GM18861 (cell line): ENCODE data around the gene SALL1.

Experiments used
- ATAC-seq: cut with Tn5 transposase; IDR thresholded peaks from one replicate; pipeline ENCODE4 v1.9.1; 2021; ENCODE audit not compliant: unreplicated experiment

Gene SALL1

DNA sequence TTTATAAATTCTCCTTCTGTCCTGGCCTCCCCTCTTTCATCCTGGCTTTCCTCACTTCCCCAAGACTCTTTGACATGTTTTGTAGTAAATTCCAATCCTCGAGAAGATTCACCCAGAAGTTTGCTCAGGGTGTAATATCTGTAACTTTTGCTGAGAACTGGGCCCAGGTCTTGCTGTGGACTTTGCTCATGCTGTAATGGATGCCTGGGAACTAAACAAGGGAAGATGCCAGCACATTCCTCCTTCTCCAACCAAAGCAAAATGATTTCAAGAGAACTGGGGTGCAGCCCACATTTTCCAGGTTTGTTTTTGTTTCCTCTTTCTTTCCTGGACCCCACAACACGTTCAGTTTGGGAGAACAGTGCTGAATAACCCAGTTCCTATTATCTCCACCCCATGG, 6.6 kb upstream of the SALL1 start:
- no peak for ATAC-seq

DNA sequence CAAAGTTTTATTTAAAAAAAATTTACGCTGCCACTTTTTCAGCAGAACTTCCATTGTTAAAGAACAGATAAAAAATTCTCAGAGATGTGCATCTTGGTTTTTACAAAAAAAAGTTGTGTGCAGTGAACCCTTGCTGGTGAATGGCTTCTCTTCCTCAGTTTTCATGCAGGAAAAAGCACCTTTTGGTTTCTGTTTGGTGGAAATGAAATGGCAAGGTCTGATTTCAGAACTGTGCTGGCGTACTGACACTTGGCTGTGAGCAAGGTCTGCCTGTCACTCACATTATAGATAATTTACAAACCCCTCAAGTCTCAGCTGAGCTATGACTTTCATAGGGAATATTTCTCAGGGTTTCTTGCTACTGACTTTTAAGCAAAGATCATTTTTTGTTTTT, 5.7 kb upstream of the SALL1 start:
- no peak for ATAC-seq

GRCh38 chr16:51155820-51156806, 5.0 kb upstream of the SALL1 start:
- no peak for ATAC-seq

GRCh38 chr16:51155199-51155607, 4.1 kb upstream of the SALL1 start:
- no peak for ATAC-seq

- ATAC-seq, result no peak
These were observed 3.5 kb upstream of the SALL1 start for GRCh38 chr16:51154271-51155171.

DNA sequence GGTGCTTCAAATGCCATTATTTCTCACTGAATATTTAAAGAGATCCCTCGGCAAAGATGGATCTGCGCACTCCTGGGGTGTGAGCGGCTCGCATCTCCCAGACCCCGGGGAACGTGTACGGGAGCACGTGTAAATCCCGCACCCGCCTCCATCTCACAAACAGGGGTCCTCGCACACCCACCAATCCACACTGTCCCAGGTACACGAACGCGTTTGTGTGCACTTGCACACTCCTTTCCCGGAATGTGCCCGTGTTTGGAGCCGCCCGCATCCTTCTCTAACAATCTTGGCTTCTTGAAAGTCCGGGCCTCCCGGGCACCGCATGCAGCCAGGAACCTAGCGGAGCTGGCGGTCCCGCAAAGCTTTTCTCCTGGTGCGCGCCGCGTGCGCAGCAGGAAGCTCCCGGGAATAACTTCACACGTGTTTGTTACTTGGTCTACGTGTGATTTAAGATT, 2.5 kb upstream of the SALL1 start:
- no peak for ATAC-seq

DNA sequence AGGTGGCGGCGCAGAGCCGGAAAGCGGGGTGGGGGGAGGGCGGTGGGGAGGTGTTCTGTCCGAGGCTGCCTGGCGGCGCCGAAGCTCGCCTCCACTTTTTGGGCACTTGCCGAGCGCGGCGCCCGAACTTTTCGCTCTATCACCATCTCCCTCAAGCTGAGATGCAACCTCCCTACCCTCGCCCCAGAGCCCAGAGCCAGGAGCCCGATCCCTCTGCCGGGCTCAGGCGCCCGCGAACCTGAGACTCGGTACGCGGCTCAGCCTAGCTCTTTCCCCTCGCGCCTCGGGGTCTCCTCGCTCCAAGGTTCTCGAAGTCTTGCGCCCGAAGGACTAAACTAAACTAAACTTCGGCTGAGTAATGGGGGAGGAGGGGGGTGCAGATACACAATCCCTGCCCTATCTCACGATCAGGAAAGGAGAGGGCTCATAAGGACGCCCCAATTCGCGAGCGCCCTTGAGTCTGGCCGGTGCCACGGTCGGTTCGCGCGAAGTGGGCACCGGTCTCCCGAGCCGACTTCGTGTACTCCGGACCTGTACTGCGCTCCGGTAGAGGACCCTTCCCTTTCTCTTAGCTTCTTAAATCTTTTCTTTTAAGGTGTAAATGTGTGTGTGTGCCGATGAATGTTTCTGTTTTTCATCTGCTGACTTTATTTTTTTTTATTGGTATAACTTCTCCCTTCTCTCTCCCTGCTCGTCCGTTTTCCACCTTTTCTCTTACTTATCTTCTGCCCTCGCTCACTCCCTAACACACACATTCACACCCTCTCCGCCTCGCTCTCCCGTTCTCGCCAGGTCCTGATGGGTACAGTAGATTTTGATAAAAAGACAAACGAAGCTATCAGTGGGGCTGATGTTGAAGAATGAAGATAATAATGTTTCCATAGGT, 1.9 kb upstream of the SALL1 start:
- no peak for ATAC-seq

DNA sequence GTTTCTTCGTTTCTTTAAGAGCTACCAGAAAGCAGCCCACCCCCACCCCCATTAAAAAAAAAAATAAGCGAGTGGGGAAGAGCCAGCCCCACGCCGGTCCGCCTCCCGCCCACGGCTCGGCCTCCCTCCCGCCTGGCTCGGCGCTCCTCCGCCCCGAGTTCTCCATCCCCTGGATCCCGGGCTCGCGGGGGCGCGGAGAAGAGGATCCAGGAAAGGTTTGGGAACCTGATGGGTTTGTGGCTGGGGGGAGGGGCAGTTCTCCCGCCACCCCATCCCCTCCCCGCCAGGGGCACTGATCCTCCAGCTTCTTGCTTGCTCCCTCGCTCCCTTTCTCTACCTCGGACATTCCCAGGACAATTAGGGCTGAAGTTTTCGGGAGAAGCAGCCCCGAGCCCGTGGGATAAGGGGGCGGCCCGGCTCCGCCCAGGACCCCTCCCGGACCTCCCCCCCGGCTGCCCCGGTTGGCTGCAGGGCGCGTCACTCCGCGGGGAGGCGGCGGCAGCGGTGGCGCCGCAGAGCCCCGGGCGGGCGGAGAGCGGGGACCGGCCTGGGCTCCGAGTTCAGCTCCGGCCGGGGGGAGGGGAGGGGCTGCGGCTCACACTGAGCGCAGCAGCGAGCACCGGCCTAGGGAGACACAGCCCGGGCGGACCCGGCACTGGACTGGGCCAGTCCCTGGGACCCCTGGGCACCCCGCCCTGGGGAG, 1.0 kb upstream of the SALL1 start:
- no peak for ATAC-seq

- ATAC-seq, result no peak
These were observed 428 bp upstream of the SALL1 start for GRCh38 chr16:51151435-51151960.

DNA sequence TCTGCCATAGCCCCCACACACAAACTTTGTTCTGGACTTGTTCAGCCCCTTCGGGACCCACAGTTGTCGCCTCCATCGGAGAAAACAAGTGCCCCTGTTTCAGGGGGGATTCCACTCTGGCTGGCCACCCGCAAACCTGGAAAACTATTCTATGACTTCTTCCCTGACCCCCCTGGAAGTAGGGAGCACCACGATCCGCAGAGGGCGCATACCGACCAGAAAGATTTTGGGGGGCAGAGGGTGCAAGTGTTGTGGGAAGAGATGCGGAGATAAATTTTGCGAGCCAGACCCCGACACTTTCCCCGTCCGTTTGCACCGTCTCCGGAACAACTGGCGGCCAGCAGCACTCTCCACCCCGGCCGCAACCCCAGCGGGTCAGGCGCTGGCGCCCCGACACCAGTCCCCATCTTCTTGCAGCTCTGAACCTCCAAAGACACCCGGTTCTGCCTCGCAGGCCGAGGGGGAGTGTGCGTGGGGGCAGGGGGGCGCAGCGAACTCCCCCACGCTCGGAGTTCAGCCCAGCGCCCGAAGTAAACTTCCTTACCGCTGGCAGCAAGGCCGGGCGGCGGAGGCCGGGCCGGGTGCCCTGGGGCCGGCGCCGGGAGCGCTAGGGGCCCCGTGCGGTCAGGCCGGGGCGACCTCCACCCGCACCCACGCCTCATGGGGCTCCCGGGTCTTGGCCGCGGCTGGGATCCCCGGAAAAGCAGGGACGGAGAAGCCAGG, 744 bp downstream of the SALL1 start:
- no peak for ATAC-seq

- no peak for ATAC-seq
These were observed 1.3 kb downstream of the SALL1 start for GRCh38 chr16:51149721-51150164.

- no peak for ATAC-seq
These were observed 1.8 kb downstream of the SALL1 start for GRCh38 chr16:51149251-51149661.

DNA sequence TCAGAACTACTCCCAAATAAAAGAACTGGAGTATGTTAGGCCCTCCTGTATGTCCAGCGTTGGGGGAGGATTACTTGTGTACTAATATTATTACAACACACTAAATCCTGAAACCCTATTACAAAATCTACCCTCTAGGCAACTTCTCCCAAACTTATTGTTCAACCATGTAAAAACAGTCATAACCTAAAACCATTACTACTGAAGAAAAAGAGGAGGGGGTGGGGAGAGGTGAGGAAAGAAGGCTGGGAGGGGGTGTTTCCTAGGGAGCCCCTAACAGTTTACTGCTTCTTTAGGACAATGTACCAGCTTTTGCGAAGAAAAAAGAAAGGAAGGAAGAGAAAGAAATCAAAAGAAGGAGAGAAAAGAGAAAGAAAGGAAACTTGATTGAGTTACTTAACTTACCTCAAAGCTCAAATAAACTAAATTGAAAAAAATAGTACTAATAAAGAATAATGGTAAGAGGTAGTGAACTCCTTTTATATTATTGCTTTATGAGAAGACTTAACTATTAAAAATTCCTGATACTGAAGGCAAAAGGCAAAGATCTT, 2.3 kb downstream of the SALL1 start:
- ATAC-seq, result no peak

DNA sequence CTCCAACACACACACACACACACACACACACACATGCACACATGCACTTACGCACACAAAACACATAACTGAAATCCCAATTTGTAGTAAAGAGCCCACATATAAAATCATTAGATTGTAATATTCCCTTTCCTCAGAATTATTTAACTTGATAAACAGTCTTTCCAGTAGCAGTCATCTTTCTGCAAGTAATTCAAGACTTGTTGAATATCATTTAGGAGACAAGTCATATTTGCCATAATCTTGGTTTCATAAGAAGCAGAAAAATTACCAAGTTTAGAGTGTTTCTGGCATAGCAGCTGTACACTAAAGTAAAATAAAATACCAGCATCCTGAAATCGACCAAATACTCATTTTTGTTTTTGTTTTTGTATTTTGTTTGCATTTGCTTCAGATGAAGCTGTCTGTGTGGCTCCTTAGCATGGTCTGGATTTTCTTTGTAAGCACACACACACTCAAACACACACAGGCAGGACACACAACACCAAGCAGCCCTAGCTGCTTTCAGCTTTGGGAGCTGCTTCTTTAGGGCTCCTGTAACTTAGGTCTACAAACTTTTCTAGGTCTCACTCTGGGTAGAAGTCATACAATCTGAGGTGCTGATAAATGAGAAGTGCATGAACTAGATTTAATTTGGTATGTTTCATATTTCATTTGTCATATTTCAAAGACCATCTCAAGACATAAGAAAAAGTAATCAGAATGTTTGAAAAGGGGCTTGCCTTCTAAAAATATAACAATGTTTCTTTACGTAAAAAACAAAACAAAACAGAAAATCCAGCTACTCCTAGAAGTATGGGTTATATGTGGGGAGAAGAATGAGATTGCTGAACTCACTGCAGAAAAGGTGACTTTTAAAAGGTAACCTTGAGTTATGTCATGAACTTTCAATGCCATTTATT, 3.0 kb downstream of the SALL1 start:
- ATAC-seq, result no peak

DNA sequence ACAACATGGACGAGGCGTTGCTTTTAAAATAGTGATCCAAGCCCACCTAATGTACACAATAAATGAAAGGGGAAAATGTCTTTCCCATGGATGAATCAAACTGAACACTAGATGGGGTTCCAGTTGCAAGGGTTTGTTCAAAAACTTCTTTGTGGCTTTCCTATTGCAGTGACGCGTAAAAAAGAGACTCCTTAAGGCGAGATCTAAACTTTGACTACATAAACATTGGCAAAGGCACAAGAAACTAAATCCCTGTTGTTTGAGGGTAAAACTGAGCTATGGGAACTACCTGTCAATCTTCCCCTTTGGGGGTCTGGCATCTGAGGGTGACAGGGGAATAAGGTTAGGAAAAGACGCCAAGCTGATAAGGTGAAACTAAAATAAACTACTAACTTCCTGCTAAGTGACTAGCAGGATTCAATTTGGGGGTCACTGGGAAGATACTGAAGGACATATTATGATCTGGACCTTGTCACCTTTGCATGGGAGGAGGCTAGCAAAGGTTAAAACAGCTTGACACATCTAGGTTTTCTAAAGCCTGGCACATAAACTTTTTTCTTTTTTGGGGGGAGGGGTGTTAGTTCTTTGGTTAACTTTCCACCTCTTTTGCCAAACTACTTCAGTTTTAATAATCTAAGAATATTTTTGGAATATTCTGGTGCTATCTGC, 4.7 kb downstream of the SALL1 start:
- ATAC-seq, result no peak

DNA sequence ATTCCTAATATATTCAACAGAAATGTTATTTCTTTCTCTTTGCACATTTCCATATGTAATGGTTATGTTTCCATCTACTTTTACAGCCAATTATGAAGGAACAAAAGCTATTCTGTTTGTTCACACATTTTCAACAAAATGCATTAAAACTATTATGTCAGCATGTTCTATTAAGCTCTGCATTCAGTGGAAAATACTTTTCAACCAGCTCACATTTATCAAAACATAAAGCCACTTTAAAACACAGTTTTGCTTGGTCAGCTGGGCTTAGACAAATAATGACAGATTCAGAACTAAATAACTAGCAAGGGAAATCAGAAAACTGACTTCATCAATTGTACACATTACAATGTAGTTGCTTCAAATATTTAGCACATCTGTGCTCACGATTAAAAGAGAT, 6.9 kb downstream of the SALL1 start:
- no peak for ATAC-seq
